ENCODE results near the gene HOXB8. TPM values are rescaled to one million over a fixed set of nuclear protein-coding genes. Genes with fewer than 3 reads are reported as not detected.
A peak's percentile ranks its signal among the peaks of the same experiment; 100 is the strongest.

The HOXB8 gene
- total and polyA plus RNA-seq, 2 donors (not counting 1 experiment from before 2014, with no cell fraction given): 0.33 to 2.0 TPM

- Histone ChIP-seq H3K27ac (ENCODE audit: insufficient read depth, low read length) (no peak overlapping the region), H3K9ac (ENCODE audit: insufficient read depth, low read length) (no peak overlapping the region), H3K4me3 (replicated peaks in 1 of 4; ENCODE audit: control extremely low read depth in 1 of 4, insufficient read depth in 1 of 4, low read depth in 3 of 4, low read length in 4 of 4) (no peak overlapping the region), H3K9me3 (ENCODE audit: control insufficient read depth, insufficient read depth, low read depth, low read length) (no peaks in the 10 kb centered on the region), H2AFZ (ENCODE audit: low read length) (no peak overlapping the region), H3K4me2 (ENCODE audit: extremely low read depth, insufficient read depth, low read length) (no peak overlapping the region), H3K27me3 (ENCODE audit: control insufficient read depth, insufficient read depth, low read length) (peaks cover 83% of the 10 kb centered on the region), H3K4me1 (ENCODE audit: control insufficient read depth, extremely low read depth, insufficient read depth, low read length) (no peaks in the 10 kb centered on the region), H3K36me3 (ENCODE audit: control insufficient read depth, insufficient read depth, low read length) (no peaks in the 10 kb centered on the region), H3K79me2 (ENCODE audit: control insufficient read depth, insufficient read depth, low read length) (no peaks in the 10 kb centered on the region), H4K20me1 (ENCODE audit: control insufficient read depth, extremely low read depth, insufficient read depth, low read length) (no peaks in the 10 kb centered on the region)
- DNase-seq (ENCODE audit: low read depth in 2 of 2): no peak
- peak; percentile 57 for TF ChIP-seq EZH2 (IDR thresholded peaks at IDR 0.05; ENCODE audit: low read length, missing control alignments)
- TF ChIP-seq CTCF (conservative IDR thresholded peaks at IDR 0.05 in 1 of 2, IDR thresholded peaks at IDR 0.05 in 1 of 2; ENCODE audit: low read depth in 1 of 2, low read length in 2 of 2): no peak
These were observed 29.1 kb upstream of the HOXB8 start for GRCh38 chr17:48644159-48644558.

GRCh38 chr17:48643697-48644012 is 28.6 kb upstream of the HOXB8 start:
- Histone ChIP-seq H3K36me3 (ENCODE audit: control insufficient read depth, insufficient read depth, low read length) (no peaks in the 10 kb centered on the region), H3K27me3 (ENCODE audit: control insufficient read depth, insufficient read depth, low read length) (peaks cover 86% of the 10 kb centered on the region), H3K79me2 (ENCODE audit: control insufficient read depth, insufficient read depth, low read length) (no peaks in the 10 kb centered on the region), H3K4me3 (replicated peaks in 1 of 4; ENCODE audit: control extremely low read depth in 1 of 4, insufficient read depth in 1 of 4, low read depth in 3 of 4, low read length in 4 of 4) (no peak overlapping the region), H3K9me3 (ENCODE audit: control insufficient read depth, insufficient read depth, low read depth, low read length) (no peaks in the 10 kb centered on the region), H4K20me1 (ENCODE audit: control insufficient read depth, extremely low read depth, insufficient read depth, low read length) (no peaks in the 10 kb centered on the region), H3K9ac (ENCODE audit: insufficient read depth, low read length) (no peak overlapping the region), H2AFZ (ENCODE audit: low read length) (no peak overlapping the region), H3K27ac (ENCODE audit: insufficient read depth, low read length) (no peak overlapping the region), H3K4me2 (ENCODE audit: extremely low read depth, insufficient read depth, low read length) (no peak overlapping the region), H3K4me1 (ENCODE audit: control insufficient read depth, extremely low read depth, insufficient read depth, low read length) (no peaks in the 10 kb centered on the region)
- no peak for DNase-seq (ENCODE audit: low read depth in 2 of 2)
- TF ChIP-seq EZH2 (IDR thresholded peaks at IDR 0.05; ENCODE audit: low read length, missing control alignments): peak; percentile 3
- TF ChIP-seq CTCF (conservative IDR thresholded peaks at IDR 0.05 in 1 of 2, IDR thresholded peaks at IDR 0.05 in 1 of 2; ENCODE audit: low read depth in 1 of 2, low read length in 2 of 2): no peak

GRCh38 chr17:48642843-48643696 is 28.0 kb upstream of the HOXB8 start:
- Histone ChIP-seq H3K4me2 (ENCODE audit: extremely low read depth, insufficient read depth, low read length) (no peak overlapping the region), H2AFZ (ENCODE audit: low read length) (no peak overlapping the region), H3K4me3 (replicated peaks in 1 of 4; ENCODE audit: control extremely low read depth in 1 of 4, insufficient read depth in 1 of 4, low read depth in 3 of 4, low read length in 4 of 4) (no peak overlapping the region), H3K79me2 (ENCODE audit: control insufficient read depth, insufficient read depth, low read length) (no peaks in the 10 kb centered on the region), H3K27ac (ENCODE audit: insufficient read depth, low read length) (no peak overlapping the region), H4K20me1 (ENCODE audit: control insufficient read depth, extremely low read depth, insufficient read depth, low read length) (no peaks in the 10 kb centered on the region), H3K9me3 (ENCODE audit: control insufficient read depth, insufficient read depth, low read depth, low read length) (no peaks in the 10 kb centered on the region), H3K27me3 (ENCODE audit: control insufficient read depth, insufficient read depth, low read length) (peaks cover 87% of the 10 kb centered on the region), H3K36me3 (ENCODE audit: control insufficient read depth, insufficient read depth, low read length) (no peaks in the 10 kb centered on the region), H3K9ac (ENCODE audit: insufficient read depth, low read length) (no peak overlapping the region), H3K4me1 (ENCODE audit: control insufficient read depth, extremely low read depth, insufficient read depth, low read length) (no peaks in the 10 kb centered on the region)
- no peak for DNase-seq (ENCODE audit: low read depth in 2 of 2)
- no peak for TF ChIP-seq EZH2 (IDR thresholded peaks at IDR 0.05; ENCODE audit: low read length, missing control alignments)
- no peak for TF ChIP-seq CTCF (conservative IDR thresholded peaks at IDR 0.05 in 1 of 2, IDR thresholded peaks at IDR 0.05 in 1 of 2; ENCODE audit: low read depth in 1 of 2, low read length in 2 of 2)

Measured in fibroblast of lung (primary cell).